B cell (primary cell): ENCODE data around the gene DNAJC8. TPM values are rescaled to one million over a fixed set of nuclear protein-coding genes. Genes with fewer than 3 reads are reported as not detected.

ENCODE experiments used
- ATAC-seq: fragments of 200-7000 bp; cut with Tn5 transposase; one replicate; pipeline ENCODE4 v1.10.0; 2021; ENCODE audit warnings: low read depth, mild to moderate bottlenecking, moderate number of reproducible peaks, moderate library complexity
- CTCF ChIA-PET: fragments of 350-600 bp; sonication (Branson Sonifier 250); formaldehyde crosslinking; loops from one replicate; lab custom pipeline; 2021; ENCODE audit warnings: antibody characterized with exemption, inconsistent platforms; lab: Charles Lee
- POLR2A ChIA-PET: fragments of 350-600 bp; sonication (Branson Sonifier 250); formaldehyde crosslinking; loops from one replicate; lab custom pipeline; 2021; ENCODE audit warnings: antibody characterized with exemption; lab: Charles Lee
- DNase-seq: peaks from one replicate; pipeline ENCODE4 v3.0.0; 2013
- H2AFZ ChIP-seq: 2 replicates; pipeline ENCODE4 v1.6.1; 2012; ENCODE audit warnings: mild to moderate bottlenecking, low read depth, low read length; ENCODE audit not compliant: insufficient read depth, poor library complexity, severe bottlenecking
- H3K27ac ChIP-seq, 2 donors: 1 replicate in 1 of 2; 2 replicates in 1 of 2; pipeline ENCODE4 v1.5.1; 2012 to 2013; ENCODE audit warnings: low read length in 2 of 2, mild to moderate bottlenecking in 2 of 2, moderate library complexity in 1 of 2
- H3K27me3 ChIP-seq, 4 experiments: fragments of 200-600 bp in 1 of 4; sonication (generic) in 1 of 4; replicated peaks in 1 of 4; 1 replicate in 2 of 4; 2 replicates in 2 of 4; pipeline versions ENCODE4 v1.6.1 to v1.7.0; 2013 to 2016; ENCODE audit warnings: low read length in 3 of 4, mild to moderate bottlenecking in 2 of 4, mixed read lengths in 1 of 4, moderate library complexity in 1 of 4; ENCODE audit not compliant: insufficient read depth in 4 of 4, control insufficient read depth in 3 of 4; ENCODE audit errors: control extremely low read depth in 1 of 4
- H3K36me3 ChIP-seq, 2 experiments: replicated peaks in 1 of 2; 1 replicate in 1 of 2; 2 replicates in 1 of 2; pipeline versions ENCODE4 v1.6.1 to v1.7.1; 2013; ENCODE audit warnings: low read length in 1 of 2; ENCODE audit not compliant: insufficient read depth in 2 of 2, control insufficient read depth in 1 of 2; ENCODE audit errors: control extremely low read depth in 1 of 2, extremely low read depth in 1 of 2
- H3K4me1 ChIP-seq, 2 donors: fragments of 200-600 bp in 1 of 2; sonication (generic) in 1 of 2; 1 replicate in 1 of 2; 2 replicates in 1 of 2; pipeline versions ENCODE4 v1.5.1 to v1.6.1; 2013 to 2017; ENCODE audit warnings: low read length in 2 of 2; ENCODE audit not compliant: control insufficient read depth in 2 of 2, insufficient read depth in 2 of 2
- H3K4me2 ChIP-seq: replicated peaks from 2 replicates; pipeline ENCODE3; 2012; ENCODE audit warnings: mild to moderate bottlenecking, low read depth, low read length; ENCODE audit not compliant: poor library complexity, severe bottlenecking
- H3K4me3 ChIP-seq, 5 experiments: fragments of 200-600 bp in 1 of 5; sonication (generic) in 1 of 5; 1 replicate in 3 of 5; 2 replicates in 2 of 5; pipeline versions ENCODE4 v1.5.1 to v1.7.0; 2011 to 2016; ENCODE audit warnings: low read length in 4 of 5, mild to moderate bottlenecking in 4 of 5, low read depth in 2 of 5, control low read depth in 1 of 5, moderate library complexity in 1 of 5; ENCODE audit not compliant: insufficient read depth in 1 of 5; ENCODE audit errors: control extremely low read depth in 1 of 5, extremely low read depth in 1 of 5
- H3K79me2 ChIP-seq: fragments of 200-600 bp; sonication (generic); one replicate; pipeline ENCODE4 v1.6.0; 2016; ENCODE audit warnings: low read length; ENCODE audit not compliant: control insufficient read depth, insufficient read depth
- H3K9ac ChIP-seq: fragments of 200-600 bp; sonication (generic); 2 replicates; pipeline ENCODE4 v1.6.1; 2017; ENCODE audit warnings: mild to moderate bottlenecking, low read length, moderate library complexity
- H3K9me3 ChIP-seq, 3 donors: one replicate each; pipeline versions ENCODE4 v1.6.1 to v1.7.1; 2013; ENCODE audit warnings: low read length in 2 of 3; ENCODE audit not compliant: control insufficient read depth in 2 of 3, insufficient read depth in 1 of 3; ENCODE audit errors: control extremely low read depth in 1 of 3
- H4K20me1 ChIP-seq: 2 replicates; pipeline ENCODE4 v1.6.0; 2012; ENCODE audit warnings: mild to moderate bottlenecking, low read length; ENCODE audit not compliant: insufficient read depth, control insufficient read depth, poor library complexity, severe bottlenecking
- H3K27ac Mint-ChIP-seq: one replicate; pipeline ENCODE4 v1.8.0; 2021; ENCODE audit warnings: mixed read lengths
- H3K27me3 Mint-ChIP-seq: one replicate; pipeline ENCODE4 v1.8.0; 2021; ENCODE audit warnings: mixed read lengths
- H3K4me1 Mint-ChIP-seq: one replicate; pipeline ENCODE4 v1.8.0; 2021; ENCODE audit warnings: mixed read lengths
- H3K4me3 Mint-ChIP-seq: one replicate; pipeline ENCODE4 v1.8.0; 2021; ENCODE audit warnings: mixed read lengths
- H3K9me3 Mint-ChIP-seq: one replicate; pipeline ENCODE4 v1.8.0; 2022; ENCODE audit warnings: mixed read lengths; ENCODE audit not compliant: insufficient read depth
- EZH2 ChIP-seq: IDR thresholded peaks from 2 replicates; pipeline ENCODE4 v1.6.1; 2012; ENCODE audit warnings: borderline replicate concordance, low read depth, mild to moderate bottlenecking, moderate library complexity, low read length; ENCODE audit not compliant: insufficient read depth, poor library complexity, severe bottlenecking
- WGBS: methylation state at CpG from one replicate; pipeline ENCODE4 v1.1.5; 2013; ENCODE audit warnings: missing lambda C conversion rate; ENCODE audit not compliant: insufficient coverage; 5-methylcytosine and 5-hydroxymethylcytosine counted together
- intact Hi-C: fragments of 100-400 bp; cut with micrococcal nuclease; formaldehyde crosslinking; loops from one replicate; pipeline ENCODE4 v1.10.0; 2022
- polyA minus RNA-seq: library from RNA; depleted of rRNA, polyadenylated mRNA; stranded (reverse); fragments of >200 nt; gene quantifications from 2 replicates; pipeline ENCODE4 v1.2.3, GENCODE V29; 2012
- polyA plus RNA-seq: library from polyadenylated mRNA; depleted of rRNA; stranded (reverse); fragments of >200 nt; gene quantifications from 2 replicates; pipeline ENCODE4 v1.2.3, GENCODE V29; 2012
- total RNA-seq, 2 donors: library from RNA; stranded (reverse); fragments of 120-200 nt in 1 of 2; gene quantifications; 1 replicate in 1 of 2; 2 replicates in 1 of 2; pipeline versions ENCODE4 v1.2.3 to v1.2.4, GENCODE V29; 2013 to 2022
- TF ChIP-seq, protein P1 (sequence below): fragments of 200-600 bp; IDR thresholded peaks from one replicate; pipeline ENCODE4 v1.8.0; 2022; ENCODE audit warnings: antibody characterized with exemption, mild to moderate bottlenecking

Gene DNAJC8
- total RNA-seq (74.6 and 79.0 TPM in 2 replicates), polyA plus RNA-seq (26.3 and 34.8 TPM in 2 replicates), polyA minus RNA-seq (27.0 and 32.5 TPM in 2 replicates)
- 107 TPM for total RNA-seq (2013)

GRCh38 chr1:28232558-28233263 lies at the start of gene DNAJC8:
DNAJC8 (minus strand) TSS chr1:28233029; CDS start chr1:28232998, 31 bp downstream.
- POLR2A ChIA-PET = no interaction called here
- Histone ChIP-seq H3K79me2 (peaks cover 76% of the 10 kb centered on the region), H3K4me3 (peak within 1 kb of the TSS; percentile 64 to 100 (median 97)), H3K9ac (peak within 1 kb of the TSS; percentile 99), H3K27ac (peak within 1 kb of the TSS; percentile 75 to 97), H3K9me3 (no peaks in the 10 kb centered on the region), H3K27me3 (no peaks in the 10 kb centered on the region), H2AFZ (peak within 1 kb of the TSS; percentile 87), H4K20me1 (no peaks in the 10 kb centered on the region), H3K4me2 (peak within 1 kb of the TSS; percentile 86), H3K36me3 (peaks cover 0 to 21% of the 10 kb centered on the region in 2 experiments), H3K4me1 (peaks cover 16 to 40% of the 10 kb centered on the region in 2 donors)
- peak; percentile 54 for ATAC-seq
- DNase-seq = peak; percentile 95
- H3K9me3 Mint-ChIP-seq = no peaks in the 10 kb centered on the region
- H3K27ac Mint-ChIP-seq = peak within 1 kb of the TSS; percentile 98
- CTCF ChIA-PET = interaction anchor here (7.7 kb wide), 1 partner anchor 16 kb away, joined by 65 read pairs; no protein-coding TSS in a partner anchor
- WGBS = under 1% methylated on average over 34 of the region's 40 CpGs
- H3K4me3 Mint-ChIP-seq = peak within 1 kb of the TSS; percentile 99
- TF ChIP-seq, protein P1, sequence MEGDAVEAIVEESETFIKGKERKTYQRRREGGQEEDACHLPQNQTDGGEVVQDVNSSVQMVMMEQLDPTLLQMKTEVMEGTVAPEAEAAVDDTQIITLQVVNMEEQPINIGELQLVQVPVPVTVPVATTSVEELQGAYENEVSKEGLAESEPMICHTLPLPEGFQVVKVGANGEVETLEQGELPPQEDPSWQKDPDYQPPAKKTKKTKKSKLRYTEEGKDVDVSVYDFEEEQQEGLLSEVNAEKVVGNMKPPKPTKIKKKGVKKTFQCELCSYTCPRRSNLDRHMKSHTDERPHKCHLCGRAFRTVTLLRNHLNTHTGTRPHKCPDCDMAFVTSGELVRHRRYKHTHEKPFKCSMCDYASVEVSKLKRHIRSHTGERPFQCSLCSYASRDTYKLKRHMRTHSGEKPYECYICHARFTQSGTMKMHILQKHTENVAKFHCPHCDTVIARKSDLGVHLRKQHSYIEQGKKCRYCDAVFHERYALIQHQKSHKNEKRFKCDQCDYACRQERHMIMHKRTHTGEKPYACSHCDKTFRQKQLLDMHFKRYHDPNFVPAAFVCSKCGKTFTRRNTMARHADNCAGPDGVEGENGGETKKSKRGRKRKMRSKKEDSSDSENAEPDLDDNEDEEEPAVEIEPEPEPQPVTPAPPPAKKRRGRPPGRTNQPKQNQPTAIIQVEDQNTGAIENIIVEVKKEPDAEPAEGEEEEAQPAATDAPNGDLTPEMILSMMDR = no peak
- TF ChIP-seq EZH2 = no peak
- peaks cover 25% of the 10 kb centered on the region for H3K4me1 Mint-ChIP-seq
- no peaks in the 10 kb centered on the region for H3K27me3 Mint-ChIP-seq
- intact Hi-C loops = loop anchor here (1.0 to 10.0 kb wide), 3 partner anchors 14 to 398 kb away; partner anchors contain the start of genes PPP1R8 and SESN2
